Measurements from ENCODE around the gene ZNF776. TPM values are rescaled to one million over a fixed set of nuclear protein-coding genes. Genes with fewer than 3 reads are reported as not detected.

ZNF776 gene
- total and polyA plus RNA-seq, 2 of the 13 experiments (the other 11 are each of a cell fraction or from before 2014, with no cell fraction given) = 7.6 to 16.9 TPM

GRCh38 chr19:57746580-57747471 lies at the start of gene ZNF776 (continued):
- TF ChIP-seq, protein P1, sequence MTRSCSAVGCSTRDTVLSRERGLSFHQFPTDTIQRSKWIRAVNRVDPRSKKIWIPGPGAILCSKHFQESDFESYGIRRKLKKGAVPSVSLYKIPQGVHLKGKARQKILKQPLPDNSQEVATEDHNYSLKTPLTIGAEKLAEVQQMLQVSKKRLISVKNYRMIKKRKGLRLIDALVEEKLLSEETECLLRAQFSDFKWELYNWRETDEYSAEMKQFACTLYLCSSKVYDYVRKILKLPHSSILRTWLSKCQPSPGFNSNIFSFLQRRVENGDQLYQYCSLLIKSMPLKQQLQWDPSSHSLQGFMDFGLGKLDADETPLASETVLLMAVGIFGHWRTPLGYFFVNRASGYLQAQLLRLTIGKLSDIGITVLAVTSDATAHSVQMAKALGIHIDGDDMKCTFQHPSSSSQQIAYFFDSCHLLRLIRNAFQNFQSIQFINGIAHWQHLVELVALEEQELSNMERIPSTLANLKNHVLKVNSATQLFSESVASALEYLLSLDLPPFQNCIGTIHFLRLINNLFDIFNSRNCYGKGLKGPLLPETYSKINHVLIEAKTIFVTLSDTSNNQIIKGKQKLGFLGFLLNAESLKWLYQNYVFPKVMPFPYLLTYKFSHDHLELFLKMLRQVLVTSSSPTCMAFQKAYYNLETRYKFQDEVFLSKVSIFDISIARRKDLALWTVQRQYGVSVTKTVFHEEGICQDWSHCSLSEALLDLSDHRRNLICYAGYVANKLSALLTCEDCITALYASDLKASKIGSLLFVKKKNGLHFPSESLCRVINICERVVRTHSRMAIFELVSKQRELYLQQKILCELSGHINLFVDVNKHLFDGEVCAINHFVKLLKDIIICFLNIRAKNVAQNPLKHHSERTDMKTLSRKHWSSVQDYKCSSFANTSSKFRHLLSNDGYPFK (CRISPR knock-in tag; IDR thresholded peaks at IDR 0.05; ENCODE audit: borderline replicate concordance) = peak; percentile 76
- no peak for TF ChIP-seq ZC3H4 (CRISPR knock-in tag; IDR thresholded peaks at IDR 0.05; ENCODE audit: borderline replicate concordance)
- TF ChIP-seq ATM (IDR thresholded peaks at IDR 0.05; ENCODE audit: borderline replicate concordance) = no peak
- no peak for TF ChIP-seq ZNF790 (CRISPR knock-in tag; IDR thresholded peaks at IDR 0.05; ENCODE audit: borderline replicate concordance)
- peak; percentile 66 for TF ChIP-seq ZFX (CRISPR knock-in tag; IDR thresholded peaks at IDR 0.05; ENCODE audit: low read depth)
- TF ChIP-seq, protein P2, sequence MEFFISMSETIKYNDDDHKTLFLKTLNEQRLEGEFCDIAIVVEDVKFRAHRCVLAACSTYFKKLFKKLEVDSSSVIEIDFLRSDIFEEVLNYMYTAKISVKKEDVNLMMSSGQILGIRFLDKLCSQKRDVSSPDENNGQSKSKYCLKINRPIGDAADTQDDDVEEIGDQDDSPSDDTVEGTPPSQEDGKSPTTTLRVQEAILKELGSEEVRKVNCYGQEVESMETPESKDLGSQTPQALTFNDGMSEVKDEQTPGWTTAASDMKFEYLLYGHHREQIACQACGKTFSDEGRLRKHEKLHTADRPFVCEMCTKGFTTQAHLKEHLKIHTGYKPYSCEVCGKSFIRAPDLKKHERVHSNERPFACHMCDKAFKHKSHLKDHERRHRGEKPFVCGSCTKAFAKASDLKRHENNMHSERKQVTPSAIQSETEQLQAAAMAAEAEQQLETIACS (CRISPR knock-in tag; IDR thresholded peaks at IDR 0.05) = 0 out of 2 replicates have a peak, but pooled peaks have one; percentile 44
- TF ChIP-seq, protein P3, sequence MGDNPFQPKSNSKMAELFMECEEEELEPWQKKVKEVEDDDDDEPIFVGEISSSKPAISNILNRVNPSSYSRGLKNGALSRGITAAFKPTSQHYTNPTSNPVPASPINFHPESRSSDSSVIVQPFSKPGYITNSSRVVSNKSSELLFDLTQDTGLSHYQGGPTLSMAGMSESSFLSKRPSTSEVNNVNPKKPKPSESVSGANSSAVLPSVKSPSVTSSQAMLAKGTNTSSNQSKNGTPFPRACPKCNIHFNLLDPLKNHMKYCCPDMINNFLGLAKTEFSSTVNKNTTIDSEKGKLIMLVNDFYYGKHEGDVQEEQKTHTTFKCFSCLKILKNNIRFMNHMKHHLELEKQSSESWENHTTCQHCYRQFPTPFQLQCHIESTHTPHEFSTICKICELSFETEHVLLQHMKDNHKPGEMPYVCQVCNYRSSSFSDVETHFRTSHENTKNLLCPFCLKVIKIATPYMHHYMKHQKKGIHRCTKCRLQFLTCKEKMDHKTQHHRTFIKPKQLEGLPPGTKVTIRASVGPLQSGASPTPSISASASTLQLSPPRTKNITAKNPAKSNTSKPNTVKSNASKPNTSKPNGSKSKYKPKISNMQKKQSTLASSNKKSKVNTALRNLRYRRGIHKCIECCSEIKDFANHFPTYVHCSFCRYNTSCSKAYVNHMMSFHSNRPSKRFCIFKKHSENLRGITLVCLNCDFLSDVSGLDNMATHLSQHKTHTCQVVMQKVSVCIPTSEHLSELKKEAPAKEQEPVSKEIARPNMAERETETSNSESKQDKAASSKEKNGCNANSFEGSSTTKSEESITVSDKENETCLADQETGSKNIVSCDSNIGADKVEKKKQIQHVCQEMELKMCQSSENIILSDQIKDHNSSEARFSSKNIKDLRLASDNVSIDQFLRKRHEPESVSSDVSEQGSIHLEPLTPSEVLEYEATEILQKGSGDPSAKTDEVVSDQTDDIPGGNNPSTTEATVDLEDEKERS (CRISPR knock-in tag; IDR thresholded peaks at IDR 0.05) = peak; percentile 48; the same call in 1 of the 2 replicates
- TF ChIP-seq ZKSCAN5 (CRISPR knock-in tag; IDR thresholded peaks at IDR 0.05) = no peak
- no peak for TF ChIP-seq ZNF777 (CRISPR knock-in tag; IDR thresholded peaks at IDR 0.05)
- TF ChIP-seq GATAD2A (CRISPR knock-in tag; IDR thresholded peaks at IDR 0.05) = no peak
- TF ChIP-seq ZNF24 (IDR thresholded peaks at IDR 0.05) = no peak
- peak; percentile 3; the same call in 1 of the 2 replicates for TF ChIP-seq STAG1 (CRISPR knock-in tag; IDR thresholded peaks at IDR 0.05)
- TF ChIP-seq SATB2 (CRISPR knock-in tag; IDR thresholded peaks at IDR 0.05) = no peak
- TF ChIP-seq, protein P4, sequence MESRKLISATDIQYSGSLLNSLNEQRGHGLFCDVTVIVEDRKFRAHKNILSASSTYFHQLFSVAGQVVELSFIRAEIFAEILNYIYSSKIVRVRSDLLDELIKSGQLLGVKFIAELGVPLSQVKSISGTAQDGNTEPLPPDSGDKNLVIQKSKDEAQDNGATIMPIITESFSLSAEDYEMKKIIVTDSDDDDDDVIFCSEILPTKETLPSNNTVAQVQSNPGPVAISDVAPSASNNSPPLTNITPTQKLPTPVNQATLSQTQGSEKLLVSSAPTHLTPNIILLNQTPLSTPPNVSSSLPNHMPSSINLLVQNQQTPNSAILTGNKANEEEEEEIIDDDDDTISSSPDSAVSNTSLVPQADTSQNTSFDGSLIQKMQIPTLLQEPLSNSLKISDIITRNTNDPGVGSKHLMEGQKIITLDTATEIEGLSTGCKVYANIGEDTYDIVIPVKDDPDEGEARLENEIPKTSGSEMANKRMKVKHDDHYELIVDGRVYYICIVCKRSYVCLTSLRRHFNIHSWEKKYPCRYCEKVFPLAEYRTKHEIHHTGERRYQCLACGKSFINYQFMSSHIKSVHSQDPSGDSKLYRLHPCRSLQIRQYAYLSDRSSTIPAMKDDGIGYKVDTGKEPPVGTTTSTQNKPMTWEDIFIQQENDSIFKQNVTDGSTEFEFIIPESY (CRISPR knock-in tag; IDR thresholded peaks at IDR 0.05) = peak; percentile 65; the same call in 1 of the 2 replicates
- peak; percentile 62; the same call in 1 of the 2 replicates for TF ChIP-seq ZNF225 (CRISPR knock-in tag; IDR thresholded peaks at IDR 0.05)
- no peak for TF ChIP-seq ZNF3 (CRISPR knock-in tag; IDR thresholded peaks at IDR 0.05)
- TF ChIP-seq TAF15 (IDR thresholded peaks at IDR 0.05; ENCODE audit: low read depth, low read length, poor library complexity, severe bottlenecking) = no peak
- TF ChIP-seq ZBTB7B (CRISPR knock-in tag; IDR thresholded peaks at IDR 0.05) = peak; percentile 68; the same call in 1 of the 2 replicates
